Left renal cortex interstitium (tissue), 4 donors: ENCODE measurements around the gene TIGD1. TPM values are rescaled to one million over a fixed set of nuclear protein-coding genes. Genes with fewer than 3 reads are reported as not detected.

ENCODE experiments used
- DNase-seq, 4 donors: peaks; one replicate each; pipeline ENCODE4 v3.0.0-alpha.2; 2013; ENCODE audit warnings: low read depth in 4 of 4, low spot score in 2 of 4, missing footprints in 1 of 4
- polyA plus RNA-seq, 4 donors: library from polyadenylated mRNA; unstranded; fragments of 120-200 nt; gene quantifications; one replicate each; pipeline ENCODE4 v1.2.1, GENCODE V29; 2013; ENCODE audit not compliant: insufficient read length in 4 of 4

The TIGD1 gene
- polyA plus RNA-seq: 10 to 100 TPM; 11.0 to 13.3 (median 12.1) TPM

- peak; percentile 80 to 91 (median 86) for DNase-seq
These were observed at the start of gene TIGD1, which contains the start of gene EIF4E2 for GRCh38 chr2:232550354-232551249. Gene TIGD1, minus strand, starts transcription at chr2:232550557. Its CDS starts 675 bp downstream, at chr2:232549882. Gene EIF4E2, plus strand, starts transcription at chr2:232550689. Its CDS starts 36 bp downstream, at chr2:232550725.

GRCh38 chr2:232598293-232598692, 47.9 kb upstream of the TIGD1 start:
- DNase-seq: no peak

- DNase-seq: no peak
These were observed 47.2 kb upstream of the TIGD1 start for GRCh38 chr2:232597362-232598079.

- DNase-seq: no peak
These were observed 43.6 kb upstream of the TIGD1 start for GRCh38 chr2:232593982-232594381.

- no peak for DNase-seq
These were observed 42.5 kb upstream of the TIGD1 start for GRCh38 chr2:232592772-232593395.

- no peak for DNase-seq
These were observed 38.6 kb upstream of the TIGD1 start for GRCh38 chr2:232588680-232589585.

- no peak for DNase-seq
These were observed 37.7 kb upstream of the TIGD1 start for GRCh38 chr2:232588031-232588430.

GRCh38 chr2:232587512-232587911, 37.2 kb upstream of the TIGD1 start:
- no peak for DNase-seq

GRCh38 chr2:232586943-232587505, 36.7 kb upstream of the TIGD1 start:
- no peak for DNase-seq

- no peak for DNase-seq
These were observed 33.9 kb upstream of the TIGD1 start for GRCh38 chr2:232584238-232584637.

- DNase-seq: no peak
These were observed 31.4 kb upstream of the TIGD1 start for GRCh38 chr2:232581725-232582124.

- DNase-seq: no peak
These were observed 30.3 kb upstream of the TIGD1 start for GRCh38 chr2:232580648-232580981.

- no peak for DNase-seq
These were observed 28.3 kb upstream of the TIGD1 start for GRCh38 chr2:232578626-232579025.

GRCh38 chr2:232577841-232578240, 27.5 kb upstream of the TIGD1 start:
- DNase-seq: no peak

GRCh38 chr2:232576995-232577394, 26.6 kb upstream of the TIGD1 start:
- DNase-seq: no peak

- no peak for DNase-seq
These were observed 25.0 kb upstream of the TIGD1 start for GRCh38 chr2:232575404-232575746.

GRCh38 chr2:232574674-232575403, 24.5 kb upstream of the TIGD1 start:
- no peak for DNase-seq

GRCh38 chr2:232573771-232574435, 23.5 kb upstream of the TIGD1 start:
- DNase-seq: no peak

- DNase-seq: no peak
These were observed 22.7 kb upstream of the TIGD1 start for GRCh38 chr2:232573042-232573441.
